ENCODE measurements around the gene LYST. TPM values are rescaled to one million over a fixed set of nuclear protein-coding genes. Genes with fewer than 3 reads are reported as not detected.

Gene LYST
- polyA plus RNA-seq, 1 of the 3 experiments (the other 2 are of a cell fraction), result 3.9 TPM

DNA sequence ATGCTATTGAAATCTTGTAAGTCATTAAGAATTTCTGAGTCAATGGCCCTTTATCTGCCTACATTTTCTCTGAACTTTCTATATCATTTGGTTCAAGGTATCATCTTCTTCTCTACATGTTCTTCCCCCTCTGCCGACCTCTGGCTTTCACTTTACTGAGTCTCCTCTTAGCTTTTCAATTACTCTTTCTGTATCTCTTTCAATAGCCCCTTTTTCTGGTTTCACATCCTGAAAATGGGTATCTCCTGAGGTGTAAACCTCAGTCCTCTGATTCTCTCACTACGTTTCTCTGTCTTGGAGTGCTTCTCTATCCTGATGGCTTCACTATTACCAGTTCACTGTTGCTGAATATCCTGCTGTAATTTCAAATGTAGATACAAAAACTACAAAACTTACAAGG, 98.9 kb downstream of the LYST start:
- H3K79me2 ChIP-seq (ENCODE audit: insufficient read depth), result no peaks in the 10 kb centered on the region
- no peaks in the 10 kb centered on the region for H3K9me3 ChIP-seq
- no peaks in the 10 kb centered on the region; a peak in 1 of 4 replicates for H3K4me1 ChIP-seq (ENCODE audit: control insufficient read depth in 1 of 2, insufficient read depth in 2 of 2, low read depth in 1 of 2, low read length in 1 of 2)
- no peak overlapping the region for H2AFZ ChIP-seq (ENCODE audit: low read depth)
- no peak overlapping the region for H3K9ac ChIP-seq
- no peak overlapping the region for H3K4me2 ChIP-seq
- POLR2A ChIA-PET, result no interaction called here
- no peaks in the 10 kb centered on the region for H4K20me1 ChIP-seq (ENCODE audit: insufficient read depth)
- no peaks in the 10 kb centered on the region for H3K9me2 ChIP-seq
- no peak overlapping the region for H3K4me3 ChIP-seq (ENCODE audit: low read depth in 2 of 2, low read length in 1 of 2)
- CTCF ChIA-PET, result interaction anchor here (1.0 kb wide), 1 partner anchor 15 kb away, joined by 4 read pairs; no protein-coding TSS in a partner anchor
- no peaks in the 10 kb centered on the region for H3F3A ChIP-seq (replicated peaks; ENCODE audit: insufficient read depth)
- DNase-seq, result no peak
- peaks cover 13 to 41% of the 10 kb centered on the region in 2 experiments for H3K36me3 ChIP-seq (replicated peaks in 1 of 2; ENCODE audit: control insufficient read depth in 1 of 2, insufficient read depth in 2 of 2, low read length in 1 of 2)
- H3K27ac ChIP-seq (ENCODE audit: low read depth in 2 of 2, low read length in 1 of 2), result no peak overlapping the region
- TF ChIP-seq, protein P1, sequence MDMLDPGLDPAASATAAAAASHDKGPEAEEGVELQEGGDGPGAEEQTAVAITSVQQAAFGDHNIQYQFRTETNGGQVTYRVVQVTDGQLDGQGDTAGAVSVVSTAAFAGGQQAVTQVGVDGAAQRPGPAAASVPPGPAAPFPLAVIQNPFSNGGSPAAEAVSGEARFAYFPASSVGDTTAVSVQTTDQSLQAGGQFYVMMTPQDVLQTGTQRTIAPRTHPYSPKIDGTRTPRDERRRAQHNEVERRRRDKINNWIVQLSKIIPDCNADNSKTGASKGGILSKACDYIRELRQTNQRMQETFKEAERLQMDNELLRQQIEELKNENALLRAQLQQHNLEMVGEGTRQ (IDR thresholded peaks at IDR 0.05; ENCODE audit: borderline replicate concordance, low read depth, low read length), result no peak
- TF ChIP-seq RAD21 (IDR thresholded peaks at IDR 0.05; ENCODE audit: low read length) (no peak), POLR2AphosphoS5 (IDR thresholded peaks at IDR 0.05; ENCODE audit: low read depth, low read length) (no peak), SMC3 (IDR thresholded peaks at IDR 0.05; ENCODE audit: low read depth, low read length) (no peak), MEF2A (IDR thresholded peaks at IDR 0.05; ENCODE audit: borderline replicate concordance, low read depth) (no peak), GABPA (IDR thresholded peaks at IDR 0.05; ENCODE audit: low read depth) (no peak), NRF1 (IDR thresholded peaks at IDR 0.05; ENCODE audit: low read depth, low read length) (no peak), FOXM1 (IDR thresholded peaks at IDR 0.05; ENCODE audit: low read depth) (no peak)
- TF ChIP-seq, protein P2, sequence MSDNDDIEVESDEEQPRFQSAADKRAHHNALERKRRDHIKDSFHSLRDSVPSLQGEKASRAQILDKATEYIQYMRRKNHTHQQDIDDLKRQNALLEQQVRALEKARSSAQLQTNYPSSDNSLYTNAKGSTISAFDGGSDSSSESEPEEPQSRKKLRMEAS (IDR thresholded peaks at IDR 0.05; ENCODE audit: low read depth), result no peak
- no peaks in the 10 kb centered on the region for H3K27me3 ChIP-seq (ENCODE audit: insufficient read depth)
- 85% methylated on average over 2 of the region's 2 CpGs for WGBS (ENCODE audit: low lambda C conversion rate)

DNA sequence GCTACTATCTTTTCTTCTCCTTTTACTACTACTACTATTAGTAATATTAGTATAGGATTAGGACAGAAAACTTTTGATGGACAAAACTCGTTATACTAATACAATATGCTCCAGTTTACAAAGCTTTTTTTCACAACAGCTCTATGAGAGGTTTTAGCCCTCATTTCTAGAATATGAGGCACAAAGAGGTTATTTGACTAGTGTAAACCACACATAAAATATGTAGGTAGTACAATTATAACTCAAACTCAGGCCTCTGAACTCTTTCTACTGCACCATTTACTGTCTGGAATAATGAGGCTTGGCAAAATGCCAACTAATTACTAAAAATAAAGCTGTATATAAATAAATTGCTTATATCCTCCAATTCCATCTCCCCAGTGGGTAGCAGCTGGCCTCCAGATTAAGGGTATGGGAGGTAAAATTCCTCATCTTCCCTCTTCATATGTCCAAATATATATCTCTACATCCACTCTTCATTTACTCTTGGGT, 99.9 kb downstream of the LYST start:
- Histone ChIP-seq H2AFZ (ENCODE audit: low read depth) (no peak overlapping the region), H3K4me1 (ENCODE audit: control insufficient read depth in 1 of 2, insufficient read depth in 2 of 2, low read depth in 1 of 2, low read length in 1 of 2) (no peaks in the 10 kb centered on the region; a peak in 1 of 4 replicates), H3K27me3 (ENCODE audit: insufficient read depth) (no peaks in the 10 kb centered on the region), H3K4me2 (no peak overlapping the region), H3K9ac (no peak overlapping the region), H4K20me1 (ENCODE audit: insufficient read depth) (no peaks in the 10 kb centered on the region), H3K4me3 (ENCODE audit: low read depth in 2 of 2, low read length in 1 of 2) (no peak overlapping the region), H3K9me2 (no peaks in the 10 kb centered on the region), H3K79me2 (ENCODE audit: insufficient read depth) (no peaks in the 10 kb centered on the region), H3K27ac (ENCODE audit: low read depth in 2 of 2, low read length in 1 of 2) (no peak overlapping the region), H3F3A (replicated peaks; ENCODE audit: insufficient read depth) (no peaks in the 10 kb centered on the region), H3K36me3 (replicated peaks in 1 of 2; ENCODE audit: control insufficient read depth in 1 of 2, insufficient read depth in 2 of 2, low read length in 1 of 2) (peaks cover 17 to 41% of the 10 kb centered on the region in 2 experiments), H3K9me3 (no peaks in the 10 kb centered on the region)
- WGBS (ENCODE audit: low lambda C conversion rate), result 100% methylated on average over 1 of the region's 1 CpG
- POLR2A ChIA-PET, result no interaction called here
- CTCF ChIA-PET, result interaction anchor here (1.2 kb wide), 1 partner anchor 17 kb away, joined by 5 read pairs; no protein-coding TSS in a partner anchor
- TF ChIP-seq SIN3A (IDR thresholded peaks at IDR 0.05; ENCODE audit: borderline replicate concordance, low read depth, low read length) (no peak), ELF1 (IDR thresholded peaks at IDR 0.05) (no peak), RCOR1 (IDR thresholded peaks at IDR 0.05; ENCODE audit: low read length) (no peak), NRF1 (IDR thresholded peaks at IDR 0.05; ENCODE audit: low read depth, low read length) (no peak), FOXJ3 (CRISPR knock-in tag; IDR thresholded peaks at IDR 0.05) (no peak), MEF2A (IDR thresholded peaks at IDR 0.05; ENCODE audit: borderline replicate concordance, low read depth) (no peak), POLR2AphosphoS5 (IDR thresholded peaks at IDR 0.05; ENCODE audit: low read depth, low read length) (no peak), GABPA (IDR thresholded peaks at IDR 0.05; ENCODE audit: low read depth) (no peak), FOSL2 (IDR thresholded peaks at IDR 0.05; ENCODE audit: borderline replicate concordance, low read depth) (no peak)
- TF ChIP-seq, protein P3, sequence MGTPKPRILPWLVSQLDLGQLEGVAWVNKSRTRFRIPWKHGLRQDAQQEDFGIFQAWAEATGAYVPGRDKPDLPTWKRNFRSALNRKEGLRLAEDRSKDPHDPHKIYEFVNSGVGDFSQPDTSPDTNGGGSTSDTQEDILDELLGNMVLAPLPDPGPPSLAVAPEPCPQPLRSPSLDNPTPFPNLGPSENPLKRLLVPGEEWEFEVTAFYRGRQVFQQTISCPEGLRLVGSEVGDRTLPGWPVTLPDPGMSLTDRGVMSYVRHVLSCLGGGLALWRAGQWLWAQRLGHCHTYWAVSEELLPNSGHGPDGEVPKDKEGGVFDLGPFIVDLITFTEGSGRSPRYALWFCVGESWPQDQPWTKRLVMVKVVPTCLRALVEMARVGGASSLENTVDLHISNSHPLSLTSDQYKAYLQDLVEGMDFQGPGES (IDR thresholded peaks at IDR 0.05; ENCODE audit: low read depth, low read length), result no peak
- no peak for DNase-seq
